Cerebellar nuclear complex (tissue), 1 donor: Measurements from ENCODE around the gene HSD11B2.

Experiments
- DNase-seq, 2 experiments: peaks; one replicate each; lab custom pipeline; 2025; lab: John Stamatoyannopoulos, UW

HSD11B2 gene

DNA sequence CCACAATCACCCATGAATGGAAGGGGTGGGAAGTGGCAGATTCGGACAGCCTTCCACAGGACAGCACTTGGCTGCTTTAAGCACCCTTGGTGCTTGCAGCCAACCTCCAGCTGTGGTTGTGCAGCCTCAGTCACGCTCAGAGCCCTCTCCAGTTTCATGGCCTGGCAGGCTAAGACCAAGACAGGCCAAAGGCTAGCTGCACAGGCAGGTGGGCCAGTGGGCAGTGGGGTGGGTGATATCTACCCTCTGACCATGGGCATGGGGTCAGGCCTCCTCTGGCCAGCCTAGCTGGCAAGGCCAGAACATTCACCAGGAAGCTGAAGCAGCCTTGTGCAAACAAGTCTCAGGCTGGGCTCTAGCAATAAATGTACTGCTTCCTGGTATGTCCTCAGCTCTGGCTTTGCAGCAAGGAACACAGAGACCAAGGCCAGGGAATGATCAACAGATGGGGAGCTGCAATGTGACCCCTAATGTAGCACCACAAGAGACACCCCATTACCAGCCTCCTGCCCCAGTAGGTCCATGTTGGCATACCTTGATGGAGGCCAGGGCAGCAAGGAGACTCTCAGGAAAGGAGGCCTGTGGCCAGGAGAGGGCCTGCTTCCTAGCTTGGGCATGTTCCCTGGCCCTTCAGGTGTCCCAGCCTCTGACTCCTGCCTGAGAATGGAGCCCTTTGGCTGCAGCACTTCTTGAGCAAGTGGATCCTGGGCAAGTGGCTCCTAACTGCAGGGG, 20.9 kb downstream of the HSD11B2 start:
- DNase-seq = no peak

DNA sequence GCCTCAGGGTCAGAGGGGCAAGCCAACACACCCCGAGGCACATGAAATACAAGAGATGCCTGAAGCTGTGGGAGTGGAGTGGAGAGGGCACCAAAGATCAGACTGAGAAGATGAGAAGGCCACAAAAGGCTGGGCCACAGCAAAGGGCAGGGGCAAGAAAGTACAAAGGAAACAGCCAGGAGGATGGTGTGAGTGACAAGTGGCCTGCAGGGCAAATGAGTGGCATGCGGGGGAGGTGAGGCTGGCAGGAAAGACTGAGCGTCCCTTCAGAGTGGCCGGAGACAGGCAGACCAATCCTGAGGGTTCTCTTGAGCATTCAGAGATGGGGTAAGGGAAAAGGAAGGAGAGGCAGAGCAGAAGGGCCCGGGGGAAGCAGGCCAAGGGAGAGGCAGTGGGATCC, 23.2 kb downstream of the HSD11B2 start:
- no peak for DNase-seq

DNA sequence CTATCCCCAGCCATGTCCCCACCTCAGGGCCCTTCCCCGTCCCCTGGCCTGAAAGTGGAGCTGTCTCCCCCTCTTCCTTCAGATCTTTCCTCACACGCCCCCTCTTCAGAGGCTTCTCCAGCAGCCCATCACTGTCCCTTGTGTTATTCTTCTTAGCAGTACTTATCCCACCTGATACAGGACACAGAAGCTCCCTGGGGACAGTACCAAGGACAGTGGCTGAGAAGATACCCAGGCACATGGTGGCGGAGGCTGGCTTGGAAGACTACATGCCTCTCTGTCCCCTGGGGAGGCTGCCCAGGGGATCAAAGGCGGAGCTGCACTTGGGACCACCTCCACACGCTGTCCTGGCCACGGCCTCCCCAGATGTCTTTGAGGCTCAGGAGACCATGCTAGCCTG, 23.9 kb downstream of the HSD11B2 start:
- no peak for DNase-seq

DNA sequence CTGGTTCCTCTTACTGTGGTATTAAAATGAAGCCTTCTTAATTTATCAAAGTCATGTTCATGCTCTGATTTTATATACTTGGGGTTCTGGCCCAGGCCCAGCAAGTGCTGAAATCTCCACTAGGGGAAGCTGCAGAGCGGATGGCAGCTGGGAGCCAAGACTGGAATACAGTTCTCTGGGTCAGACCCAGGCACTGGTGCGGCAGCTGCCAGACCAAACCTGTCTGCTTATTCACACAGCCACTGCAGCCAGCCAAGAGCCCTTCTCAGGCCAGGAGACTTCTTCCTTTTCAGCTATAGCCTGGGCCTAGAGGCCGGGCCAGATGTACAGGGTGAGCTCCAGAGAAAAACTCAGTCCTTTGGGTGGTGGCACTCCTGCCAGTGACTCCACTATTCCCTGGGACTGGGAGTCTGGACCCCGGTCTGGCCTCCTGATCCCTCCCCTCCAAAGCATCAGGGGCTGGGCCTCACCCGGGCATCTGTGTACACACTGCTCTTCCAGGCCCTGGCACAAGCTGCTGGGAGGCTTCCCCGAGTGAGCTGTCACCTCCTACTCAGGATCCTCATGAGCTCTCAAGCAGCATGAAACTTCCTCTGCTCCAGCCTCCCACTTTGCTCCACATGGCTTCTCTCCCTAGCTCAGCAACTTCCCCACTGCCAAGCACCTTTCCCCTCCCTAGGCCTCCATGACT, 25.6 kb downstream of the HSD11B2 start:
- DNase-seq = no peak

DNA sequence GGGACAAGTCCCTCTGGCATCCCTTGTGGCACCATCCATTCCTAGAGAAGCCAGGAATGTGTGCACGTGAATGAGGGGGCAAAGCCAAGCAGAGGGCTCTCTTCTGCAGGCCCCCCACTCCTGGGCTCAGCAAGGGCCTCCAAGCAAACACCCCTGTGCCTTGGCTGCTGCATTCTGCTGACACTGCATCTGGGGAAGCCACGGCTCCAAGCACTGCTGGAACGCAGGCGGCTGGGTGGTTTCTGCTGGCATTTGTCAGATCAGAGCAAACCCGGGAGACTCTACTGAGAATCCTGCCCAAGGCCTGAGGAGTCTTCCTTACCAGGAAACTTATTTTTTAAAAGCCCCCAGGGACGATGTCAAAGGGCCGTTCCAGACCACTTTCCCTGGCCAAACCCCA, 26.7 kb downstream of the HSD11B2 start:
- no peak for DNase-seq

DNA sequence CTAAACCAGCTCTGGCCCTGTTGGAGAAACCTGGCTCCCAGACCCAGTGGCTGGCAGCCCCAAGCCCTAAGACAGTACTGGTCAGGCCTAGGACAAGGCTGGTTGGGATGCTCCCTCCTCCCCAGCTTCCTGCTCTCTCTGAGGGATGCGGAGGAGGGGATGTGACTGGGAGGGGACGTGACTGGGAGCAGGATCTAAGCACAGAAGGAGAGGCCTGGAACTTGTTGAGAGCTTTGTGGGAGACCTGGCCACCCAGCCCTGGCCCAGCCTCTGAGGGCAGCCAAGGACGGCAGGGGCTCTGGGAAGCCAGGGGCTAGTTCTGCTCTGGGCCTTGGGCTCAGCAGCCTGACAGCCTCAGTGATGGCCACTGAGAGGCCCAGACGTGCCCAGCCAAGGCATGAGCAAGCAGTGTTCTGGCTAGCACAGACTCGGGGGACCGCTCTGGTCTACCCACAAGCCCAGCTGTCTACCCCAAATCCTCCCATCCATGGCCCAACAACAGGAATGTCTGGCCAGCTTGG, 27.3 kb downstream of the HSD11B2 start:
- no peak for DNase-seq

DNA sequence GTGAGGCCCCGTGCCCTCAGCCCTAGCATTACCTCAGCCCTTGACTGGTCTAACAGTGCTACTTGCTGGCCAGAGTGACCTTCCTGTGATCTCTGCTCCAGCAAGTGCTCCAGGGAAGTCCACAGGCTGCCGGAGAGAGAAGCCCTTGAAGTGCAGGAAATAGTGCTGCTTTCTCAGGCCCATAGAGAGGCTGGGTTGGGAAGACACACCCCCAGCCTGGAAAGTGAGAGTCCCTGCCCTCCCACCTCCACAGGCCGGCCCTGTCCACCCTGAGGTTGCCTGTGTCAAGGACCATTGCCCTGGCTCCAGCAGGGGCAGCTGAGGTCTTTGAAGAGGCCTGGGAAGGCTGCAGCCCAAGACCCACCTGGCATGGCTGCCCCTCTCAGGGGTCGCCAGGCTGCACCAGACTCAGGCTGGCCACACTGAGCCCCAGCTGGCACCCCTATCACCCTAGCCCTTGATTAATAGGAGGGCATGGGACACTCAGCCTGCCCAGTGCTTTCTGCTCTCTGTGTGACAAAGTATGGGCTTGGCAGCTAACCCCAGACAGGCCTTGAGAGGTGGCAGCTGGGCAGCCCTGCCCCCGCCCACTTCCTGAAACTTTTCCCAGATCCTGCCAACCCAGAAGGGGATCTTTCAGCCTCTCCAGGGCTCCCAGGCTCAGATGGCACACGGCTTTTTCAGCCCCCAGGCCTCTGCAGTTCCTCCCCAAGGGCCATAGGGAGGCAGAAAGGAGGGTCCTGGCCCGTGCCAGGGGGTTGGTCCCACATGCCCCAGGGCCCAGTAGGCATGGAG, 28.3 kb downstream of the HSD11B2 start:
- no peak for DNase-seq

DNA sequence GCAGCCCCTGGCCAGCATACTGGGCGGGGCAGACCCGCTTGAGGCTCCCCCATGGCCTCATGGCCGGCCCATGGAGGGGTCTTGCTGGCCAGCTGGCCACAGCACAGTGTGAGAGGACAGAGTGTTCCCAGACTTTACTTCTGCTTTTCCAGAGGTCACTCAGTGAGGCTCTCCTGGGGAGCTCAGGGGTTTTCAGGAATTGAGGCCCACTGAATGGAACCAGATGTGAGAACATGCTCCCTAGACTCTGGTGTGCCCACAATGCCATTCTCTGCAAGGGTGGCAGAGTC, 28.9 kb downstream of the HSD11B2 start:
- no peak for DNase-seq

DNA sequence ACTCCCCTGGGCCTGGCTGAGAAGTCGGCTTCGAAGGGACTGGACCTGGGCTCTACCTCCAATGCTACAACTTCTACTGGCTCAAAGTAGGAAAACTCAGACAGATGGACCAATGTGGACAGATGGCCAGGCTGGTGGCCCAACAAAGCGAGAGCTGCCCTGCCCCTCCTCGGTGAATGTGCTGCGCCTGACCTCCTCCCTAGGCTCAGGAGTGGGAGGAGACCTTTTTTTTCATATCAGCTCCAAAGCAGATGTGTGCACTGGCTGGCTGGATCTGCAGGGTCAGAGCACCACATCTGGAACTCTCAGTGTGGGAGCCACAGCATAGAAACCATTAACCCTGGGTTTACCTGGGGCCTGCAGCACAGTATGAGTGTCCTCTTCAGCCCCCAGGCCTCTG, 29.2 kb downstream of the HSD11B2 start:
- no peak for DNase-seq

DNA sequence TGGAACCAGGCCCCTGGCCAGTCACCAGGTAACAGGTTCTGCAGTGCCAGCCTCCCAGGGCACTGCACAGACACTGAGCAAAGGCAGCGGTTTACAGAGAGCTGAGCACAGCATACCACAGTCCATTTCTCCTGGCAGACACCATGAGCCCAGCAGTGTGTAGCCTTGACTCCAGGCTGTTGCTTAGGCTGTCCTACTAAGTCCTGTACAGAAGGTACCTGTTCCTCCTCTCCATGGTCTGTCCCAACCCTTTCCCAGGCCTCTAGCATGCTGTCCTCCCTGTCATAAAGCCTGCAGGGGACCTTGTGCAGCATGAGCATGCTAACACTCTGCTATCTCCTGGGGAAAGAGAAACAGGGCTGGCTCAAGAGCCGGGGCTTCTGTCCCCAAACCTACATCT, 30.0 kb downstream of the HSD11B2 start:
- no peak for DNase-seq

DNA sequence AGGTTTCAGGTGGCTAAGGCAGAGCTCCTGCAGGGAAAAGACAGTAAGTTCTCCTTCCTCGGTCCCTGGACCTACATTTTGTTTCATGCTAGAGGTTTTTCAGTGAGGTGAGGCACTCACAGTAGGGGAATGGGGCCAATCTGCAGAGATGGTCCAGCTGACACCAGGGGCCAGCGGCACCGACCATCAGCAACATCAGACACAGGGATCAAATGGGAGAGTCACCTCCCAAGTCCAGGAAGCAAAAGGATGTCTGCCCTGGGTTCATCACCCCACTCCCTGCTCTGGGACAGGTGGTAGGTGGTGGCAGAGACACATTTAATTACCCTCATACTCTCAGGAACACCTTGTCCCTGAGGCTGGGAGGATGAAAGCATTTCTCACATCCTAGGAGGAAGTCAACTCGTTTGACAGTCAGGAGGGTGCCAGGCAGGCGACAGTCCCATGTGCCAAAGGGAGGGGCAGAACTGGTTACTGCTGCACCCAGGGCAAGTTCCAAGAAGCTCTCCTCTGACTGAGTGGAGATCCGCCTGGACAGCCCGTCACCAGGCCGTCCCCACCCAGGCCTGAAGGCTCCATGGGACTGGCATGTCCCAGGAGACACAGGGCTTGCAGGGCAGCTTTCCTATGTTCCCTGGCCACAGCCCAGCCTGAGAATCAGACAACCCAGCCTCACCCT, 30.8 kb downstream of the HSD11B2 start:
- DNase-seq = no peak

DNA sequence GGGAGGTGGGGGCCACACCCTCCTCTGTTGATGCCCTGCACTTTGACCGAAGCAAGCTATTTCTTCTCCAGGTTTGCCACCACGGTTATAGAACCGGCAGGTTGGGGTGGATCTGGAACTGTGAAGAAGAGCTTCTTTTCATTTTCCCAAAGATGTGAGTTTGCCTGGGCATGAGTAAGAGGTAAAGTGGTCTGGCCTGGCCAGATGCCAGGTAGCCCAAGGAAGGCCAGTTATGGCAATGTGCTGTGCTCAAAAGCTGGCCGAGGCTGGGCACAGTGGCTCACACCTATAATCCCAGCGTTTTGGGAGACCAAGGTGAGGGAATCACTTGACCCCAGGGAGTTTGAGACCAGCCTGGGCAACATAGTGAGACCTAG, 31.3 kb downstream of the HSD11B2 start:
- DNase-seq = no peak

DNA sequence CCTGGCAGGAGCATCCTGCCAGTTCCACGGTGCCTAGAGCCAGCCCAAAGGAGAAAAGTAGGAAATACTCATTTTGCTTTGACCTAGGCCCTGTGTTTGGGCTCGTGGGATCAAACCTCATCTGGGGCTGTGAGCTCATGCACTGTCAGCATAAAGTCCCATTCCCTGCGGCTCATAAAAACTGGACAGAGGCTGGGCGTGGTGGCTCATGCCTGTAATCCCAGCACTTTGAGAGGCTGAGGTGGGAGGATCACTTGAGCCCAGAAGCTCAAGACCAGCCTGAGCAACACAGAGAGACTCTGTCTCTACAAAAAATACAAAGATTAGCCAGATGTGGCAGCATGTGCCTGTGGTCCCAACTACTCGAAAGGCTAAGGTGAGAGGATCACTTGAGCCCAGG, 32.1 kb downstream of the HSD11B2 start:
- DNase-seq = no peak

DNA sequence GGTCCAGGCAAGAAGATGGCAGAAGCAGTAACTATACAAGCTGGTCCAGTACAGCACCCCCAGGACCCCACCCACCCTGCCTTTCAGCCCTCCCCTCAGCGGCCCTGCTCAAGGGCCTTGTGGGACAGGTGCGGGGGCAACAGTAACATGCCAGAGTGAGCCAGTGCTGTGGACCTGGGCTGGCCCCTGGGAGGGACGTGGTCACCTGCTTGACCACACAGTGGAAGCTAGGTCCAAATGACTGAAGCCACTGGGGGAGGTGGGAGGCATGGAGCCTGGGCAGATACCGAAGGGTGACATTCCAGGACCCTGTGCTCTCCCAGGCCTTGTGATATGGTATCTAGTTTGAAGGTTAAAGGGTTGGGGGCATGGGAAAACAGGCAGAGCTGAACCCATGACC, 32.8 kb downstream of the HSD11B2 start:
- DNase-seq = no peak

DNA sequence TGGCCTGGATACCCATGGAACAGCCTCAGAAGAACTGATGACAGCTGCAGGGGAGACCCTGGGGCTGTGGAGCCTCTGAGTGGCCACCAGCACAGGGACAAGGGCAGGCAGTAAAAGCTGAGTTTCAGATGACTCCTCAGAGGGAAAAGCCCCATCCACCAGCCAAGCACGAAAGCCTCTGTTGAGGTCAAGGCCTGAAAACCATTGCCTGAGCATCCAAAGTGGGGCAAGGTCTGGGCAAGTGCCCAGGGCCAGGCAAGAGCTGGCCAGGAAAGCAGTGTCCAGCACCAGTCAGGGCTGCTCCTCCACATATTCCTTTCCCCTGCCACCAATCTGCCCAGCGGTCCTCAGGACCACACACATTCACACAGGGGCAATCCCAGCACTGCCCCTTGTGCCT, 33.6 kb downstream of the HSD11B2 start:
- DNase-seq = no peak

DNA sequence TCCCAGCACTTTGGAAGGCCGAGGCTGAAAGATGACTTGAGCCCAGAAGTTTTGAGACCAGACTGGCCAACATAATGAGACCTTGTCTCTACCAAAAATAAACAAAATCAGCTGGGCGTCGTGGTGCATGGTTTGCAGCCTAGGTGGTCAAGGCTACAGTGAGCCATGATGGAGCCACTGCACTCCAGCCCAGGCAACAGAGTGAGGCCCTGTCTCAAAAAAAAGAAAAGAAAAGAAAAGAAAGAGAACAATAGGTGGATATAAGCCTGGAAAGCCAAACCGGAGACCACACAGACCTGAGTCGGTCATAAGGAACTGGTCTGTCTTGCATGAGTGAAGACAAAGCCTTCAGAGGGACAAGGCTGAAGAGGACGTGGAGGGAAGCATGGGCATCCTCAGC, 35.7 kb downstream of the HSD11B2 start:
- no peak for DNase-seq

DNA sequence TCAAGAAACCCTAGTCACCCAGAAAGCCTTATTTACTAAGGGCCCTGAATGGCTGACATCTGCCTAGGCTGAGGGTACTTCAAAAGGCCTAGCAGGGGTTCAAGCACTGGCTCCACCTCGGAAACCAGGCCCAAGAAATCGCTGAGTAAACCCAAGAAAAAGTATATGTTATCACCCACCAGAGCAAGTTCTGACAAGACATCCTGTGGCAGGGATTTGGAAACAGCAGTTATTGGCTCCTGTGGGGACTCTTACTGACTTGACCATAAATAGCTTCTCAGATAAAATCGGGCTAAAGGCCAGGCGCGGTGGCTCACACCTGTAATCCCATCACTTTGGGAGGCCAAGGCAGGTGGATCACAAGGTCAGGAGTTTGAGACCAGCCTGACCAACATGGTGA, 37.8 kb downstream of the HSD11B2 start:
- no peak for DNase-seq

DNA sequence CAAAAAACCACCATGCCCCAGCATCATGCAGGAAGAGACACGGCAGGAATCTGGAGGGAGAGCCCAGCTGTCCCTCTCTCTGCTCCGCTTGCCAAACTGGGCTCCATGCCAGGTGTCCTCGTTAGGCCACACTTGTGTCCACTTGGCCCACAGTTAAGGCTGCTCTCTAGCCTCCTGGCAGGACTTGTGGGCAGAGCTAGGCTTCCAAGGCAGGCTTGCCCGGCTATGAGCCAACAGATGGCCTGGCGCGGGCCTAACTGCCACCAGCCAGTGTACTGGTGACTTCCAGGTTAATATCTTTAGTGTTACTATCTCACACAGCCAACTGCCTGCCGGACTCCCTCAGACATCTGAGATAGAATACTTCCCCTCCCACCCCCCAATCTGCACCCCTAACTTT, 39.4 kb downstream of the HSD11B2 start:
- DNase-seq = peak; percentile 98

DNA sequence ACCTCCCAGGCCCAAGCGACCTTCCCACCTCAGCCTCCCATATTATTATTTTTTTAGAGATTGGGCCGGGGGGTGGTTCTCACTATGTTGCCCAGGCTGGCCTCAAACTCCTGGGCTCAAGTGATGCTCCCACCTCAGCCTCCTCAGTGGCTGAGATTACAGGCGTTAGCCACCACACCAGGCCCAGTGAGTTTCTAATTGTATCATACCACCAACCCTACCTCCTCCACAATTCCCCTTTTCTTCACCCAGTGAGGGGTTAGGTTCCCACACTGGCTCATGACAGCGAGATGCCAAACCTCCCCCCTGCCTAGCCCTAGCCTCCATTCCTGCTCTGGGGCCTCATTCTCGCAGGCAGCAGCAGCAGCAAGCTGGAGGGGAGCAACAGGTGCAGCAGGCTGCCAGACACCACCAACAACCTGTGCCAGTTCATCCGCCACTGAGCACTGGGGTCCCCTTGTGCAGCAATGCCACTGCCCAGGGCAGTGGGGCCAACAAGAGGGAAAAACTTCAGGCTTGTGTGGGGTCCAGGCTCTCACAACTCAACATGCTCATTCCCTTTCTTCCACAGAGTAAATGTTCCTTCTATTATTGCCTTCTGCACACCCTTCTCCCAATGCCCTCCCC, 41.0 kb downstream of the HSD11B2 start:
- DNase-seq = no peak

DNA sequence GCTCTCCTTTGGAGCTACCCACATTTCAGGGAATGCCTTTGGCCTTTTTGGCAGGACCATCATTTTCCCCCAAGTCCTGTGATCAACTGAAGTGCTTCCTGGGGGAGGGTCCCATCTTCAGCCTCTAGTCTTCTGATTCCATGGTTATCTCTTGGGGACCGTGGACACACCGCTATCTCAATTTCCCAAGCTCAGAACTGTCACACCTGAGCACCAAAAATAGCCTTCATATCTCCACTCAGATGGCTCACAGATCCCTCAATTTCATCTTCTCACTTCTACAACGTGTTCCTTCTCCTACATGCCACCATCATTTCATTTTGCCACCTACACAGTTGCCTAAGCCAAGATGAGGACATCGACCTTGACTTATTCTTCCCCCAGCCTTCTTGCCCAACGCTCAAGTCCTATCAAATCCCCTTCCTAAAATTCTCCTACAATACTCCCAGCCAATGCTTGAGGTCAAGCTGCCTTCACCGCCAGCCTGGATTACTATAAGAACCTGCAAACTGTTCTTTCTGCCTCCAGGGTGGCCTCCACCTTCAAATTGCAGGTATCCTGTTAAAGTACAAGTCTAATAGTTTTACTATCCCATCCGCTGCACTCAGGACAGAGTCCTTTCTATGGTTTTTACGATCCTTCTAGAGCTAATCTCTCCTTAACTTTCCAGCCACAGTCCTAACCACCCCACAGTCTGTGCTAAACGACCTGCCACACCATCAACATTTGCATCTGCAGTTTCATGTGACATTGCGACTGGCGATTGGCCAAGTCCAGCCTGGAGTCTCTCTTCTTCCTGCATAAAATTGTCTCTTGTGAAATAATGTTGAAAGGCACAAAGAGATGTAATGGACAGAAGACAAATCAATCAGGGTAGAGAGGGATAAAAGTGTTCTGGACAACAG, 43.9 kb downstream of the HSD11B2 start:
- DNase-seq = no peak

DNA sequence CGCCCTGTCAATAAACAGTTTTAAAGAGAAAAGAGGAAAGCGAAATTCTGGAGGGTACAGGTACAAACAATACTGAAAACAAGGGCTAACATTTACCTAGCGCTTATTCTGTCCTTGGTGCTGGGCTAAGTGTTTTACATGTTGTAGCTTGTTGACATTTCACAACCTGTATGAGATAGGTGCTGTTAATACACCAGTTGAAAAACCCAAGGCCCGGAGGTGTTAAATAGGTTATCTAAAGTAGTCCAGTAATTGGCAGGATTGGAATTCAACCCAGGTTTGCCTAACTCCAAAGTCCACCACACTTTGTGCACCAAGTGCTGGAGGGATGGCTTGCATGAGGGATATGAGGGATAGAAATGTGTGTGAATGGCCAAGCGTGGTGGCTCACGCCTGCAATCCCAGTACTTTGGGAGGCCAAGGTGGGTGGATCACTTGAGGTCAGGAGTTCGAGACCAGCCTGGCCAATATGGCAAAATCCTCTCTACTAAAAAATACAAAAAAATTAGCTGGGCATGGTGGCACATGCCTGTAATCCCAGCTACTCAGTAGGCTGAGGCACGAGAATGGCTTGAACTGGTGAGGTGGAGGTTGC, 47.1 kb downstream of the HSD11B2 start:
- DNase-seq = no peak
